ENCODE results near the gene ZBTB16.
"Not testable (repeated sequence)": the region's sequence is repeated elsewhere in the genome, so short reads cannot be mapped to it uniquely, and the experiment has no call there.

The ZBTB16 gene

GRCh38 chr11:114044042-114044871 is 15.3 kb upstream of the ZBTB16 start:
- DNase-seq (ENCODE audit: low read depth in 2 of 2), result no peak

GRCh38 chr11:114047327-114047726 is 12.2 kb upstream of the ZBTB16 start:
- DNase-seq (ENCODE audit: low read depth in 2 of 2), result no peak

- no peak for DNase-seq (ENCODE audit: low read depth in 2 of 2)
Measured at GRCh38 chr11:114049050-114049449, 10.5 kb upstream of the ZBTB16 start.

GRCh38 chr11:114049766-114050165 is 9.7 kb upstream of the ZBTB16 start:
- not testable (repeated sequence) for DNase-seq (ENCODE audit: low read depth in 2 of 2)

GRCh38 chr11:114050258-114050927 is 9.1 kb upstream of the ZBTB16 start:
- no peak for DNase-seq (ENCODE audit: low read depth in 2 of 2)

- no peak for DNase-seq (ENCODE audit: low read depth in 2 of 2)
Measured at GRCh38 chr11:114051558-114051957, 8.0 kb upstream of the ZBTB16 start.

GRCh38 chr11:114052160-114052559 is 7.4 kb upstream of the ZBTB16 start:
- no peak for DNase-seq (ENCODE audit: low read depth in 2 of 2)

GRCh38 chr11:114053406-114053805 is 6.1 kb upstream of the ZBTB16 start:
- DNase-seq (ENCODE audit: low read depth in 2 of 2), result no peak

- no peak for DNase-seq (ENCODE audit: low read depth in 2 of 2)
Measured at GRCh38 chr11:114054806-114055205, 4.7 kb upstream of the ZBTB16 start.

- no peak for DNase-seq (ENCODE audit: low read depth in 2 of 2)
Measured at GRCh38 chr11:114056409-114056808, 3.1 kb upstream of the ZBTB16 start.

- no peak for DNase-seq (ENCODE audit: low read depth in 2 of 2)
Measured at GRCh38 chr11:114057147-114057546, 2.4 kb upstream of the ZBTB16 start.

GRCh38 chr11:114057605-114058004 is 1.9 kb upstream of the ZBTB16 start:
- DNase-seq (ENCODE audit: low read depth in 2 of 2), result no peak

GRCh38 chr11:114058026-114058706 is 1.3 kb upstream of the ZBTB16 start:
- no peak for DNase-seq (ENCODE audit: low read depth in 2 of 2)

- DNase-seq (ENCODE audit: low read depth in 2 of 2), result no peak
Measured at GRCh38 chr11:114058871-114059277, 637 bp upstream of the ZBTB16 start.

GRCh38 chr11:114059984-114060391 is 477 bp downstream of the ZBTB16 start:
- DNase-seq (ENCODE audit: low read depth in 2 of 2), result no peak

GRCh38 chr11:114060392-114061047 is 1.0 kb downstream of the ZBTB16 start:
- no peak for DNase-seq (ENCODE audit: low read depth in 2 of 2)

GRCh38 chr11:114061048-114061680 is 1.7 kb downstream of the ZBTB16 start:
- no peak for DNase-seq (ENCODE audit: low read depth in 2 of 2)

- DNase-seq (ENCODE audit: low read depth in 2 of 2), result no peak
Measured at GRCh38 chr11:114061681-114062049, 2.2 kb downstream of the ZBTB16 start.

GRCh38 chr11:114062272-114062671 is 2.8 kb downstream of the ZBTB16 start:
- no peak for DNase-seq (ENCODE audit: low read depth in 2 of 2)

- DNase-seq (ENCODE audit: low read depth in 2 of 2), result no peak
Measured at GRCh38 chr11:114063149-114063828, 3.8 kb downstream of the ZBTB16 start.

GRCh38 chr11:114063829-114064201 is 4.3 kb downstream of the ZBTB16 start:
- no peak for DNase-seq (ENCODE audit: low read depth in 2 of 2)

Data from stimulated activated CD8-positive, alpha-beta memory T cell treated with anti-CD3 and anti-CD28 coated beads, Interleukin-2, amount 100 ng/mL, for 1 hour (primary cell).